ENCODE data around the gene CAB39. TPM values are rescaled to one million over a fixed set of nuclear protein-coding genes. Genes with fewer than 3 reads are reported as not detected.

Gene CAB39
- total RNA-seq, 4 donors from 2014 or later, result 60.2 to 124 (median 72.2) TPM

DNA sequence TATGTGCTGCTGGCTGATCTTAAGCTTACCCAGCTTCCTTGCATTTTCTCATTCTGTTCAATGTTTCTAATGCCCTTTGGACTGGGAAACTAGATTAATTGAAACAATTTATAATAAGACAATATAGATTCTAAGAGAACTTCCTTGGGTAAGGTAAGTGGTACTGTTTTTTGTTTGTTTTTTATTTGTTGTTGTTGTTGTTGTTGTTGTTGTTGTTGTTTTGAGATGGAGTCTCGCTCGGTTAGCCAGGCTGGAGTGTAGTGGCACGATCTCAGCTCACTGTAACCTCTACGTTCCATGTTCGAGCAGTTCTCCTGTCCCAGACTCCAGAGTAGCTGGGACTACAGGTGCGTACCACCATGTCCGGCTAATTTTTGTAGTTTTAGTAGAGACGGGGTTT is 49.1 kb downstream of the CAB39 start:
- no peaks in the 10 kb centered on the region for H3K27me3 ChIP-seq
- peaks cover 0 to 14% (median 0%) of the 10 kb centered on the region in 4 donors for H3K4me1 ChIP-seq
- H3K4me3 ChIP-seq, result no peak overlapping the region
- H3K36me3 ChIP-seq, result peaks cover 0 to 30% (median 0%) of the 10 kb centered on the region in 3 donors
- no peak overlapping the region for H3K27ac ChIP-seq
- DNase-seq, result no peak
- no peak for TF ChIP-seq POLR2A (IDR thresholded peaks at IDR 0.05)
- TF ChIP-seq CTCF (IDR thresholded peaks at IDR 0.05), result no peak
- no peaks in the 10 kb centered on the region for H3K9me3 ChIP-seq

- no peaks in the 10 kb centered on the region for H3K27me3 ChIP-seq
- no peak overlapping the region for H3K27ac ChIP-seq
- H3K4me1 ChIP-seq, result peaks cover 0 to 7% (median 0%) of the 10 kb centered on the region in 4 donors
- no peak overlapping the region for H3K4me3 ChIP-seq
- no peak for DNase-seq
- peaks cover 0 to 30% (median 0%) of the 10 kb centered on the region in 3 donors for H3K36me3 ChIP-seq
- TF ChIP-seq CTCF (IDR thresholded peaks at IDR 0.05), result peak in 4 of 6 experiments; percentile 27 to 37 (median 34)
- no peak for TF ChIP-seq POLR2A (IDR thresholded peaks at IDR 0.05)
- H3K9me3 ChIP-seq, result no peaks in the 10 kb centered on the region
Observed at GRCh38 chr2:230762317-230762896, 49.8 kb downstream of the CAB39 start.

DNA sequence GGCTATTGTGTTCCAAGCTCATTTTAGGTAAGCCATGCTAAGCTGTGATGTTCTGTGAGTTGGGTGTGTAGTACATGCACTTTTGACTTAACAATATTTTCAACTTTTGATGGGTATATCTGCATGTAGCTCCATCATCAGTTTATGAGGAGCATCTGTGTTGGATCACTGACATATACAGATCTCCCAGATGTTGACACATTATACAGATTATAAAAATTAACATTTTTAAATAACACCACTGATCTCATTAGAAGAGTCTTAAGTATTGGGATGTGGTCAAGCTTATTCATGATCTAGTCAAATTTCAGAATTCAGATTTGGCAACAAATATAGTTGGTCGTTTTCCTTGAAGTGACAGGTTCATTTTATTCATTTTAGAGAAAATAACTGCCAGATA is 51.7 kb downstream of the CAB39 start:
- TF ChIP-seq POLR2A (IDR thresholded peaks at IDR 0.05), result no peak
- no peak for TF ChIP-seq CTCF (IDR thresholded peaks at IDR 0.05)
- Histone ChIP-seq H3K9me3 (no peaks in the 10 kb centered on the region), H3K27ac (no peak overlapping the region), H3K27me3 (no peaks in the 10 kb centered on the region), H3K4me1 (no peaks in the 10 kb centered on the region), H3K36me3 (peaks cover 0 to 30% (median 0%) of the 10 kb centered on the region in 3 donors), H3K4me3 (no peak overlapping the region)
- DNase-seq, result no peak

GRCh38 chr2:230765611-230766300 is 53.1 kb downstream of the CAB39 start:
- Histone ChIP-seq H3K27me3 (no peaks in the 10 kb centered on the region), H3K4me3 (no peak overlapping the region), H3K9me3 (no peaks in the 10 kb centered on the region), H3K36me3 (peaks cover 0 to 30% (median 0%) of the 10 kb centered on the region in 3 donors), H3K4me1 (no peaks in the 10 kb centered on the region), H3K27ac (no peak overlapping the region)
- DNase-seq, result no peak
- TF ChIP-seq CTCF (IDR thresholded peaks at IDR 0.05) (no peak), POLR2A (IDR thresholded peaks at IDR 0.05) (no peak)

GRCh38 chr2:230767862-230768388 is 55.3 kb downstream of the CAB39 start:
- no peaks in the 10 kb centered on the region for H3K27me3 ChIP-seq
- H3K9me3 ChIP-seq, result no peaks in the 10 kb centered on the region
- peaks cover 0 to 12% (median 0%) of the 10 kb centered on the region in 3 donors for H3K36me3 ChIP-seq
- H3K4me1 ChIP-seq, result no peaks in the 10 kb centered on the region
- H3K27ac ChIP-seq, result no peak overlapping the region
- no peak overlapping the region for H3K4me3 ChIP-seq
- DNase-seq, result no peak
- TF ChIP-seq POLR2A (IDR thresholded peaks at IDR 0.05) (no peak), CTCF (IDR thresholded peaks at IDR 0.05) (no peak)
